Activated gamma-delta T cell (primary cell): Measurements from ENCODE around the gene ONECUT3.
"Not testable (repeated sequence)": the region's sequence is repeated elsewhere in the genome, so short reads cannot be mapped to it uniquely, and the experiment has no call there.

Source experiments
- DNase-seq: peaks from one replicate; lab custom pipeline; 2025; lab: John Stamatoyannopoulos, UW

ONECUT3 gene

DNA sequence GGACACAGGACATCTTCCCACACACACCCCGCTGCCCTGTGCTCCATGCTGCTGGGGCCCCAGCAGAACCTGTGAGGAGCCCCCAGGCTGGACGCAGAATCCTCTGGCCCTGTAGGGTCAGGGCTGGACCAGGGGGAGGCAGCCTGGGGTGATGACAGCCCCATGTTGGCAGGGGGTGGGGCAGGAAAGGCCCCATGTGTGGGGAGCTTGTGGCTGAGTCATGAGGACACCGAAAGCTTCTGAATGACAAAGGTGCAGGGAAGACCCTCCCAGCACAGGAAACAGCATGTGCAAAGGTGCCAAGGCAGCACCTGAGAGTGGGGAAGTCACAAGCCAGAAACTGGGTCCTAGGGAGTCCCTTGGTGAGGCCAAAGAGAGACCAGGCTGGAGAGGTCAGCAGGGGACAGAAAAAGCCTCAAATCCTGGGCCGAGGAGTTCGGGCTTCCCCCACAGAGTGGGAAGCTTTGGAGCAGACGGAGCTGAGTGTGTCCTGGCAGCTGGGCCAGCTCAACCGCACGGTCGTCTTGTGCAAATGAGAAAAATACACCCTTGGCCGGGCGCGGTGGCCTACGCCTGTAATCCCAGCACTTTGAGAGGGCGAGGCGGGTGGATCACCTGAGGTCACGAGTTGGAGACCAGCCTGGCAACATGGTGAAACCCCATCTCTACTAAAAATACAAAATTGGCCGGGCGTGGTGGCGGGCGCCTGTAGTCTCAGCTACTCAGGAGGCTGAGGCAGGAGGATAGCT is 41.3 kb downstream of the ONECUT3 start:
- no peak for DNase-seq

DNA sequence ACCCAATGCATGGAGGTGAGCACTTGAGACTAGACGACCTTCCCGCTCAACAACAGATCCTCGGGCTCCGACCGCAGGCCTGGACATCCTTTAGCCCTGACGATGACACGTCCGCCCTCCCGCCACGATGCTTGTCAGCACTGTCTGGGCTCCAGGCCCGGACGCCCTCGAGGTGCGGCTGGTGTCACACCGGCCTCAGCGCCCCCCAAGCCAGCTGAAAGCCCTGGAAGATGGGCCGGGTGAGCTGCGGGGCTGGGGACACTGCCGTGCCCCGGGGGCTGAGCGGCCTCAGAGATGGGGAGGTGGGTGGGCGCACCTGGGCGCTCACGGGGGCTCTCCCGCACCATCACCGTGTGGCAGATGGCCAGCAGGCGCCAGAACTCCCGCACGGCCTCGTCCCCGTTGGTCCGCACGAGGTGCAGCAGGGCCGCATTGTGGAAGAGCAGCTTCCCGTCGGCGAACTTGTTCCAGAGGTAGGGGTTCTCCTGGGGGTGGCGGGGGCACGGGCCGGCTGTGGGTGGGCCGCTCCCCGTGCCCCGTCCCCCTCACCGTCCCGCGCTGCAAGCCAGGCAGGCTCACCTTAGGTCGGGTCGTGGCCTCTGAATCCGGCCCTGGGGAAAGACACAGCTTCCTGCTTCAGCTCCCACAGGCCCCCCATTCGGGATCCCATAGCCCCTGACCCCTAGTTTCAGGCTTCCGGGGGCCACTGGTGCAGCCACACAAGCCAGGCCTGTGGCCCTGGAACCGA is 43.3 kb downstream of the ONECUT3 start:
- DNase-seq: no peak

DNA sequence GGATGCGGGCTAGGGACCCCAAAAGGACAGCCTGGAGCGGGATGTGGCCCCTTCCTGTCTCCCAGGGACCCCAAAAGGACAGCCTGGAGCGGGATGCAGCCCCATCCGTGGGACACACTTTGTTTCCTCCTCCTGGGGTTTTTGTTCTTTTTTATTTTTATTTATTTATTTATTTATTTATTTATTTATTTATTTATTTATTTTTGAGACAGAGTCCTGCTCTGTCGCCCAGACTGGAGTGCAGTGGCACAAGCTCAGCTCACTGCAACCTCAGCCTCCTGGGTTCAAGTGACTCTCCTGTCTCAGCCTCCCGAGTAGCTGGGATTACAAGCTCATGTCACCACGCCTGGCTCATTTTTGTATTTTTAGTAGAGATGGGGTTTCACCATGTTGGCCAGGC is 44.0 kb downstream of the ONECUT3 start:
- DNase-seq: not testable (repeated sequence)

DNA sequence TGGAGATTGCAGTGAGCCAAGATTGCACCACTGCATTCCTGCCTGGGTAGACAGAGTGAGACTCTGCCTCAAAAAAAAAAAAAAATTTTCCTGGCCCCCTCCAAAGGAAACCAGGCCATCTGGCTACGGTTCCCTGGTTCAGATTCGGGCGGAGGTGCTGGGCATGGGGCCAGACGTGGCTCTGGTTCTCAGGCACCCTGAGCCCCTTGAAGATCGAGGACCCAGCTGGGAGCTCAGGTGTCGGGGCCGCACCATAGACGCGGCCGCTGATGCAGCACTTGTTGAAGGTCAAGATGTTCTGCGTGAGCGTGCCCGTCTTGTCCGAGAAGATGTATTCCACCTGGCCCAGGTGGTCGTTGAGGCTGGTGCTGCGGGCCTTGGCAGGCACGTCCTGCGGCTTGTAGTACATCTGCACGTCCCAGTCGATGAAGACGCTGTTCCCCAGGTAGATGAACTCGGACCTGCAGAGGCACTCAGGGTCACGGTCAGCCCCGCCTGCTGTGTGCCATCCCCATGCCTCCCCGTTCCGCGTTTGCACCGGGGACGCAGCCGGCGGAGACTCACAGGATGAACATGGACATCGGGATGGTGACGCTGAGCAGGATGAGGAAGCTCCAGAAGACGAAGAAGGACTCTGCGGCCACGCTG is 46.5 kb downstream of the ONECUT3 start:
- DNase-seq: no peak

DNA sequence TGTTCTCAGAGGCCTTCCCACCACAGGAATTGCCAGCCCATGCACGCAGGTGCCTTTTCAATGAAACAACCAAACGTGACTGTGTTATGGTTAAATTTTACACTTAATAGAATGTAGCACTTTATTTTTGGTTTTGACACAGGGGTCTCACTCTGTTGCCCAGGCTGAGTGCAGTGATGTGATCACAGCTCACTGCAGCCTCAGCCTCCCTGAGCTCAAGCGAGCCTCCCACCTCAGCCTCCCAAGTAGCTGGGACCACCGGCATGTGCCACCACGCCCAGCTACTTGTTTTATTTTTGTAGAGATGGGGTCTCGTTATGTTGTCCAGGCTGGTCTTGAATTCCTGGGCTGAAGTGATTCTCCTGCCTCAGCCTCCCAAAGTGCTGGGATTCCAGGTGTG is 51.6 kb downstream of the ONECUT3 start:
- no peak for DNase-seq

DNA sequence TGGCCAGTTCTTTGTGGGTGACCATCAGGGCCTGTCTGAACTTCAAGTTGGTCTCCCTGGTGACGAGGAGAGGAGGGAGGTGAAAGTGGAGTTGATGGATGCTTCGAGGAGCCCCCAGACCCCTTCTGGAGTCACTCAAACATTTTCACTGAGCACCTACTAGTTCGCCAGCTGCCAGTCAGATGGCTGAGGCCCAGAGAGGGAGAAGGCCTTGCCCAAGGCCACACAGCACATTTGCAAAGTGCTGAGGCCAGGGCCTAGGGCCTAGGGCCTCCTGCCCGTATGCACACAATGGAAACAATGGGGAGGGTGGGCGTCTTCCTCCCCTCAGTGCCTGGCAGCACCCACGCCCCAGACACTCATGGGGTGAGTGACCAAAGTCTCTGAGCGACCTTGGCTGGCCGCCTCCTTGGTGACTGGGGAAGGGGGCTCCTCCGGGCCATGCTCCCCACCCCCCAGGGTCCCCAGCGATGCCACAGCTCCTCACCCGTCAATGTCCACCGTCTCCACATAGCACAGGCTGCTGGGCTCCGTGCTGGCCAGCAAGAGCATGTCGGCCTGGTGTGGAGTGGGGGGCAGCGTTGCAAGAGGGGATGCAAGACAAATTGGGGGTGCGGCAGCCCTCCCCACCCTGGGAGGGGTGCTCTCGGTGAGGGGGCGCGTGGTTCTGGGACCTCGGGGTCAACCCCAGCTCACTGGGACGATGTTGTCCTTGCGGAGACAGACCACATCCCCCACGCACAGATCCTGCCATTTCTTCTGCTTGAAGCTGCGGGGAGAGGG is 52.3 kb downstream of the ONECUT3 start:
- DNase-seq: no peak

DNA sequence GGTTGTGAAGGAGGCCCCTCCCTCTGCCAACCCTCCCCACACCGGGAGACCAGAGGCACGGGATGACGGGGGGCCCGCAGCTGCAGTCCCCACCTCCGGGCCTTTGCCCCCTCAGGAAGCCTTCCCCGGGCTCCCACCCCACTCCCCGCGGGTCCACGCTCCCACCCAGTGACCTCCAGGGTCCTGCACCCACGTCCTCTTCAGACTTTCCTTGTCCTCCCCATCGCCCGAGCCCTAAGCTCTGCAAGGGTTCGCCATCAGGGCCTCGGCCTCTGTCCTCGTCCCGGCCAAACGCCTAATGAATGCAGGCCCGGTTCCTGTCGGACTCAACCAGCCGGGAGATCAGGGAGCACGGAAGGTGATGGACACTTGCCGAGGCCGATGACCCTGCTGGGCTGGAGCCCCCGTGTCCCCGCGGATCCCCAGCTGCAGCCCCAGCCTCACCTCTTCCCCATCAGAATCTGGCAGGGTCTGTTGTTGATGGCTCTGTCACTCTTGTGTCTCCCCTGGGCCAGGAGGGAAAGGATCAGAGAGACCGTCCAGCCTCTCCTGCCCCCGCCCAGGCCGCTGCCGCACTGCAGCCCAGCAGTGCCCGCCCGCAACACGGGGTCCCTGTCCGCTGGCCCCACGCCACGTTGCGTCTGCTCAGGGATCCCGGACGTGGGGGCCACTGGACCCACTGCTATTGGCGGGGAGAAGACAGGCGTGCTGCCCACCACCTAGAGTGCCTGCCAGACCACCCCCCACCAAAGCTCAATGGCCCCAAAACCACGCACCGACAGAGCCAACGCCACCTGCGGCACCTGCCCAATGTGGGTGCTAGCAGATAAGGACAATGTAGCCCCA is 53.1 kb downstream of the ONECUT3 start:
- no peak for DNase-seq

DNA sequence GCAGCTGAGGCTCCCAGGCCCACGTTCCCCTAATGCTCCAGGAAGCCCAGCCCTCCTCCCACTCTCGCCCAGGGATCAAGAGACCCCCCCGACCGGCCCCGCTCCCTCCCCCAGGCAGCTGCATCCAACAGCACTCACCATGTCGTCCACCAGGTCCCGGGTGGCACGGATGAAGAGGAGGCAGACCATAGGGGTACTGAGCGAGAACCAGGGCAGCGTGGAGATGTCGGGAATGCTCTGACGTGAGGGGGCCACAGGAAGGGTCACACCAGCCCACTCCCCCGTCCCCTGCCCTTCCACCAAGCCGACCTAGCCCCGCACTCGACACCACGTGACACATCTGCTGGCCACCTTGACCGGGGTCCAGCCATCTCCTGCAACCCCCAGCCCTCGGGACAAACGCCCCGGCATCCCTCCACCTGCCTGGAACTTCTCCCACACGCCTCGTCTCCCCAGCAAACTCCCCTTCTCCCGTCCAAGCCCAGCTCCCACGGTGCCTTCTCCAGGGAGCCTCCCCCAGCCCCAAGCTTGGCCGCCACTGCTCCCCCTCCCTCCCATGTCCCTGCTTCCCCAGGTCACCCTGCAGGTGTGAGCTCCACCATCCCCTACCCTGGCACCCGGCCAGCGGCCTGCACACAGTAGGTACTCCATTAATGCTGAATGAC is 53.9 kb downstream of the ONECUT3 start:
- DNase-seq: no peak

DNA sequence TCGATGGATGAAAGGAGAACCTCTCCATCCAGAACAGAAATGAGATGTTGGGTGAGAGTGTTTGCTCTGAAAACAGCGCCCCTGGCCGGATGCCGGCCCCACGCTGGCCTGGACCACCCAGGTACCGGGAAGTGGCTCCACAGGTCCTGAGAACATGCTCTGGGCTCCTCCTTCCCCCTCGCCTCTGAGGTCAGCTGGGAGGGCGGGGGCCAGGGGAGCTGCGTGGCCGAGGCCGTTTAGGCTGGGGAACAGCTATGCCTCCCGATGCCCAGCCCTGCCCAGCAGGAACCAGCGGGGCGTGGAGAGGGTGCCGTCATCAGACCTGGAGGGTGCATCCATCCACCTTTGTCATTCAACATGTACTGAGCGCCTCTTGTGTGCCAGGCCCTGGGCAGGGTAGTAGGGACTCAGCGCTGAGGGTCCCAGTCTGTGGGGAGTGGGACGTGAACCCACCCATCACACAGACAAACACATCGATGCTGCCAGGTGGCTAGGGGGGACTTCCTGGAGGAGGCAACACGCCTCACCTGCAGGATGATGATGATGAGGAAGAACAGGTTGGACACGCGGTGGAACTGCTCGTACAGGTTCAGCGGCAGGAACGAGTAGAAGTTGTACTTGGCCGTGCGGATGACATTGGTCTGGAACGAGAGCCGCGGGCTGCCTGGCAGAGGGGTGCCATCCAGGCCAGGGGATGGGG is 54.5 kb downstream of the ONECUT3 start:
- no peak for DNase-seq

DNA sequence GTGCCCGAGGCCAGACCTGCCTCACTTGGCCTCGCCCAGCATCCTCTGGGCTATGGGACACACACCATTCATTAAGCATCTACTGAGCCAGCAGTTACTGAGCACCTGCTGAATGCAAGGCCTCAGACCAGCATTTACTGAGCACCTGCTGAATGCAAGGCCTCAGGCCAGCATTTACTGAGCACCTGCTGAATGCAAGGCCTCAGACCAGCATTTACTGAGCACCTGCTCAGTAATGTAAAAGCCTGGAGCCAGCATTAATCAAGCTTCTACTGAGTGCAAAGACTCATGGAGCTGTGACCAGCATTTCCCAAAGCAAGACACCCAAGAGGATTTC is 55.1 kb downstream of the ONECUT3 start:
- DNase-seq: no peak

DNA sequence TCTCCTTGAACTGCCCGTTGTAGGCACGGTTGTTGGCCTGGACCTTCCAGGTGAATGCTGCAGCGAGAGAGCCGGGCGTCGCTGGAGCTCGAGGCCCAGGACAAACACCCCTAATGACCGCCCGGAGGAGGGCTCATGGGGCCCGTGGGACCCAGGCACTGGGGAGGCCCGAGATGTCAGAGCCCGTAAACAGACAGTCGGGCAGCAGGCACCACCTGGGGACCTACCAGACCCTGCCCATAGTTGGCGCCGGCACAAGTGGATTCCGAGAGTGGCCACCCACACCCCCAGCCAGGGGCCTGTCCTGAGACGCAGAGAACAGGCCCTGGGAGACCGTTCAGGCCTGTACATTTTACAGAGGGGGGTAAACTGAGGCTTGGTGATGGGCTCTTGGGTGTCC is 56.4 kb downstream of the ONECUT3 start:
- no peak for DNase-seq

DNA sequence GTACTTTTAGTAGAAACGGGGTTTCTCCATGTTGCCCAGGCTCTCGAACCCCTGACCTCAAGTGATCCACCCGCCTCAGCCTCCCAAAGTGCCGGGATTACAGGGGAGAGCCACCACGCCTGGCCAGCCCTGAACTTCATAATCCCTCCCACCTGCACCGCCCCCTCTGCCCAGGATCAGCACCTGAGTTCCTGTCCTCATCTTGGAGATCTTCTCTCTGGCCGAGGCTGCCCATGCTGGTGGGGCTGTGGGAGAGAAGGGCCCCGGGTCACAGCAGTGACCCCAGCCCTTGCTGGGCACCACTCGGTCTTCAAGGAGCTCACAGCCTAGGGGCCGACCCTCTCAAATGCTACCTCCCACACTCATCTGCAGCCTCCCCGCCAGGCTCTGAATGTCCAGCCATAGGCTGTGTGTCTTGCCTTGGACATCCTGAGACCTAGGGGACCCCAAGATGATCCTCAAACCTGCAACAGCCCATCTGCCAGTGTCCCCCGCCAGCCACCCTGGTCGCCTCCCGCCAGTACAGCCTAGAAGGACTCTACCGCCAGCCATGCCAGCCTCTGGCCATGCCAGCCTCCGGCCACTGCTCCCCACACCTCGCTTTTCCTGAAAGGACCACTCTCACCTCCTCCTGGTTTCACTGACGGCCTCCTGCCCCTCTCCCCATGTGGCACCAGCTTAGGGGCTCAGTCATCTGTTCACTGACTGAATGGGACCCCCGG is 57.3 kb downstream of the ONECUT3 start:
- DNase-seq: no peak

DNA sequence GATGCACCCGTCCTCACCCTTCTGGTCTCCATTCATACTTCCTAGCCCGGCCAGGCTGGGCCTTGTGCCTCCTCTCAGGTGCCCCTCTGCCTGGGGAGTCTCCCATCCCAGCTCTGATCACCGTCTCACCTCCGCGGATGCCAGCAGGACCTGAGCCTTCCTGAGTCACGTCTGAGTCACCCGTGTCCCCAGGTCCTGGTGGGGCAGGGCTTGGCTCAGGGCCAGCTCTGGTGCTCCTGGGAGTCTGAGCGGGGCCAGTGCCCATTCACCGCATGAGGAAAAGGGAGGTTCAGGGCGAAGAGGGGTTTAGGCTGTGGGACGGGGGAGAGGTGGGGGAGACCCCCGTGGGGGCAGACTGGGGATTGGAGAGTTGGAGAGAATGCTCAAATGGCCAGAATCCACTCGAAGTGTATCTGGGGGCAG is 58.2 kb downstream of the ONECUT3 start:
- DNase-seq: no peak

DNA sequence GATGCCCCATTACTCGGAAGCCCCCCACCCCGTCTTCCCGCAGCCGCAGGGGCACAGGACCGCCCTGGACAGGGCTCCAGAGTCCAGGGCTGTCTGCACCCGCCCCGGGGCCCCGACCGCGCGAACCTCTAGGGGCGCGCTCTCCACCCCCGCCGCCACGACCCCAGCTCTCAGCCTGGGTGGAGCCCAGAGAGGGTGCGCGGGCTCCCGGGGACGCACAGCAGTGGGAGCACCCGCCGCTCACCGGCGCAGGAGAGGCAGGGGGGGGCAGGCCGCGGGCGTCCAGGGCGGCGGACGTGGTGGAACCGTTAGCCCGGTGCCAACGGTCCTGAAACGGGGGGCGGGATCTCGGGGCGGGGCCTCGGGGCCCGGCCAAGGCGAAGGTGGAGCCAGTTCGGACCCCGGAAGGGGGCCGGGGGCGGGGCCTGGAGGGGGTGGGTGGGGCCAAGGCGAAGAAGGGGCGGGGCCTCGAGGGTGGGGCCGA is 58.7 kb downstream of the ONECUT3 start, which contains the start of gene ATP8B3:
TSS of gene ATP8B3 (minus strand) at position 335 of the 484 bp plus-strand sequence. CDS start 540 bp downstream, outside the sequence.
- peak; percentile 66 for DNase-seq

DNA sequence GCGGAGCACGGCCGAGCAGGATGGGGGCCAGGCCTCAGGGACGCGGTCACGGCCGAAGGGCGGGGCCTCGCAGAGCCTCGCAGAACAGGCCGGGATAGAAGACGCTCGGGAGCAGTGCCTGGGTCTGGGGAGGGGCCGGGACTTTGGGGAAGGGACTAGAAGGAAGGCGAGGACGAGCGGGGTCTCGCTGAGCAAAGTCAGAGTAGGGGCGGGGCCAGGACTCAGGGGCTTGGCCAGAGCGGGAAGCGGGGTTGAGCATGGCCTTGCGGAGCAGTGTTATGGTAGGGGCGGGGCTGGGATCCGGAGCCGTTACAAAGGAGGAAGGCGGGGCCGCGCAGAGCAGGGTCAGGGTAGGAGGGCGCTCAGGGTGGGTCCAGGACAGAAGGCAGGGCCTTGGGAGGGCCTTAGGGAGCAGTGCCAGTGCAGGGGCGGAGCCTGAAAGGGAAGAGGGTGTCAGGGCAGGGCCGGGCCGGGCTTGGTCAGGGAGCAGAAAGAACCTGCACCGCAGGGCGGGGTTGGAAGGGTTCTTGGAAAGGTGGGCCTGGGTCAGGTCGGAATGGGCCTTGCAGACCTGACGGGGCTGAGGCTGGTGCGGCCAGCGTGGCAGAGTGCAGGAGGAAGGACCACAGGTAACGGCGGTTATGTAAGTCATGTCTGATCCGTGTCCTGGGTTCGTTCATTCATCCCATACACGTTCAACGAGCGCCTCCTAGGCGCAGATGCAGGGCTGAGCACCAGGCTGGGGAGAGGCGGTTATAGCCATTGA is 59.3 kb downstream of the ONECUT3 start:
- DNase-seq: peak; percentile 63

DNA sequence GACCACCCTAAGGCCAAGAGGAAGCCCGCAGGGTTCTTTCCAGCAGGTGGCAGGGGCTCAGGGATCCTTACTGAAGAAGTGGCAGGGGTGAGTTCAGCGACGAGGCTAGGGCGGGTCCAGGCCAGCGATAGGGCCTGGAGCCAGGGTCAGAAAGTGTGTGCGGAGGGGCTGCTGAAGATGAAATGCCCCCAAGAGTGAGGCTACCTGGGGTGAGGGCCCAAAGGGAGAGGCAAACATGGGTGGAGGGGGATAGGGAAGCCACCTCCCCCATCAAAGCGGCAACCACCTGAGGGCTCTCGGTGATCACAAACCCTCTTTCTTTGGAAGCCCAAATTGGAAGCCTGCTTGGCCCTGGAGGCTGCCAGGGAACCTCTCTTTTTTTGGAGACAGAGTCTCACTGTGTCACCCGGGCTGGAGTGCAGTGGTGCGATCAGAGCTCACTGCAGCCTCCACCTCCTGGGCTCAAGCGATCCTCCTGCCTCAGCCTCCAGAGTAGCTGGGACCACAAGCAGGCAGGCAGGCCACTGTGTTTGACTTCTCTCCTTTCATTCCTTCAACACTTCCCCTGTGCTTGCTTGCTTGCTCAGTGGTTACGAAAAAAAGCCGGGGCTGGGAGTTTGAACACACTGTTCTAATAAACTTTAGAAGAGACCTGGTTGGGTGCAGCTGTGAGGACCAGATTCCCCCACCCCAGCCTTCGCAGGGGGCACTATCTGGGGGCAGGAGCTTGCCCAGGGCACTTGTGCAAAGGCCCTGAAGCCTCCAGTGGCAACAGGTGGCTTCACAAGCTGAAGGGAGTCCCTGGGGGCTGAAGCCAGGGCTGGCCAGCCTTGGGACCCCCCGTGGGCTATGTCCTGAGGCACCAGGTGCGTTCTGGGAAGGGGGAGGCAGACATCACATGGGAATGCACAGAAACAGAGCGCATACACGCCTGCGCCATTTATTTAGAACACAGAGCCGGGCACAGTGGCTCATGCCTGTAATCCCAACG is 60.2 kb downstream of the ONECUT3 start:
- DNase-seq: no peak

DNA sequence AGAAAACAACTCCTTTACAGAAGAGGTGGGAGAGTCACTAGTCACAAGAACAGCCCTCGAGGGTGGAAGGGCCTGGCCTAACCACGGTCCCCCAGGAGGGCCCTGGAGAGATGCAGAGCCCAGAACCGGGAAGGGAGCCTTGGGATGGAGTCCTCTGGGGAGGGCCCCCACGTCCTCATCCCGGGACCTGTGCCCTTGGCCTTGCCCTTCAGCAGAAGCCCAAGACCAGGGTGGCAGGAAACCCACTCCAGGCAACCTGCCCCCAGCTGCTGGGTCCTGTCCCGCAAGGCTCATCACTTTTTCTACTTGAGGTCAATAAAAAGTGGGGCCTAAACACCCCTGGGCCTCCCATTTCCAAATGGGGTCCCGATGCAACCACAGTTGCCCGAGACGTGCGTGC is 61.1 kb downstream of the ONECUT3 start:
- no peak for DNase-seq
